Measurements from ENCODE around the gene TIGAR.

TIGAR gene

GRCh38 chr12:4282892-4283511 is 38.0 kb upstream of the TIGAR start:
- no peak for DNase-seq (ENCODE audit: low spot score)

GRCh38 chr12:4283512-4284255 is 37.3 kb upstream of the TIGAR start:
- DNase-seq (ENCODE audit: low spot score): no peak

GRCh38 chr12:4284306-4284705 is 36.7 kb upstream of the TIGAR start:
- DNase-seq (ENCODE audit: low spot score): no peak

- no peak for DNase-seq (ENCODE audit: low spot score)
Measured at GRCh38 chr12:4285070-4285469, 35.9 kb upstream of the TIGAR start.

- DNase-seq (ENCODE audit: low spot score): no peak
Measured at GRCh38 chr12:4286228-4286627, 34.8 kb upstream of the TIGAR start.

GRCh38 chr12:4286771-4287317 is 34.2 kb upstream of the TIGAR start:
- DNase-seq (ENCODE audit: low spot score): no peak

- DNase-seq (ENCODE audit: low spot score): no peak
Measured at GRCh38 chr12:4287325-4288211, 33.4 kb upstream of the TIGAR start.

- DNase-seq (ENCODE audit: low spot score): no peak
Measured at GRCh38 chr12:4288296-4289131, 32.5 kb upstream of the TIGAR start.

GRCh38 chr12:4289231-4289878 is 31.7 kb upstream of the TIGAR start:
- DNase-seq (ENCODE audit: low spot score): no peak

GRCh38 chr12:4289998-4290790 is 30.8 kb upstream of the TIGAR start:
- DNase-seq (ENCODE audit: low spot score): no peak

GRCh38 chr12:4292341-4293073 is 28.5 kb upstream of the TIGAR start:
- DNase-seq (ENCODE audit: low spot score): no peak

GRCh38 chr12:4293299-4293965 is 27.6 kb upstream of the TIGAR start:
- no peak for DNase-seq (ENCODE audit: low spot score)

GRCh38 chr12:4293966-4294505 is 27.0 kb upstream of the TIGAR start:
- no peak for DNase-seq (ENCODE audit: low spot score)

GRCh38 chr12:4296751-4297150 is 24.3 kb upstream of the TIGAR start:
- DNase-seq (ENCODE audit: low spot score): no peak

GRCh38 chr12:4297617-4298016 is 23.4 kb upstream of the TIGAR start:
- DNase-seq (ENCODE audit: low spot score): no peak

GRCh38 chr12:4300883-4301282 is 20.1 kb upstream of the TIGAR start:
- DNase-seq (ENCODE audit: low spot score): no peak

- DNase-seq (ENCODE audit: low spot score): no peak
Measured at GRCh38 chr12:4301932-4302501, 19.0 kb upstream of the TIGAR start.

GRCh38 chr12:4302881-4303280 is 18.1 kb upstream of the TIGAR start:
- DNase-seq (ENCODE audit: low spot score): no peak

Data from AG08395 (cell line).